MCF 10A (cell line): ENCODE results near the gene BACH1. TPM values are rescaled to one million over a fixed set of nuclear protein-coding genes. Genes with fewer than 3 reads are reported as not detected.
A peak's percentile ranks its signal among the peaks of the same experiment; 100 is the strongest.

Source experiments
- BruUV-seq: library from RNA; stranded (reverse); fragments of 400-500 nt; replicated peaks from 2 replicates; lab custom pipeline; 2021; lab: Mats Ljungman, UMichigan
- CTCF ChIA-PET: fragments of 300-600 bp; sonication (Branson Sonifier 250); formaldehyde crosslinking; extraction: SDS; loops from one replicate; lab custom pipeline; 2021; ENCODE audit warnings: antibody characterized with exemption, inconsistent platforms; lab: Yijun Ruan, JAX
- POLR2A ChIA-PET: fragments of 300-600, 350-650 bp; sonication (Branson Sonifier 250); formaldehyde crosslinking; extraction: SDS; loops from one replicate; lab custom pipeline; 2020; ENCODE audit warnings: antibody characterized with exemption, inconsistent platforms; lab: Yijun Ruan, JAX
- DNase-seq: peaks from one replicate; pipeline ENCODE4 v3.0.0-alpha.2; 2018; ENCODE audit not compliant: unreplicated experiment
- H3K27ac Mint-ChIP-seq: one replicate; pipeline ENCODE4 v1.8.0; 2022; ENCODE audit warnings: mild to moderate bottlenecking, low read depth, mixed read lengths; ENCODE audit not compliant: unreplicated experiment
- H3K27me3 Mint-ChIP-seq: one replicate; pipeline ENCODE4 v1.8.0; 2022; ENCODE audit warnings: mixed read lengths; ENCODE audit not compliant: insufficient read depth, unreplicated experiment
- H3K36me3 Mint-ChIP-seq: one replicate; pipeline ENCODE4 v1.8.0; 2022; ENCODE audit warnings: mild to moderate bottlenecking, moderate library complexity, mixed read lengths; ENCODE audit not compliant: insufficient read depth, unreplicated experiment
- H3K4me1 Mint-ChIP-seq: one replicate; pipeline ENCODE4 v1.8.0; 2022; ENCODE audit warnings: mixed read lengths; ENCODE audit not compliant: insufficient read depth, unreplicated experiment
- H3K4me3 Mint-ChIP-seq: one replicate; pipeline ENCODE4 v1.8.0; 2022; ENCODE audit warnings: mild to moderate bottlenecking, moderate library complexity, mixed read lengths; ENCODE audit not compliant: unreplicated experiment
- H3K9me3 Mint-ChIP-seq: one replicate; pipeline ENCODE4 v1.8.0; 2022; ENCODE audit warnings: mixed read lengths; ENCODE audit not compliant: unreplicated experiment
- intact Hi-C: fragments of 100-400 bp; cut with micrococcal nuclease; formaldehyde crosslinking; loops from 2 replicates; pipeline ENCODE4 v1.14.1; 2022
- total RNA-seq: library from RNA; stranded (reverse); gene quantifications from 2 replicates; pipeline ENCODE4 v1.2.3, GENCODE V29; 2022
- TF ChIP-seq, protein P1 (sequence below): fragments of 200-600 bp; IDR thresholded peaks from one replicate; pipeline ENCODE4 v1.8.0; 2022; ENCODE audit warnings: antibody characterized with exemption, mild to moderate bottlenecking; ENCODE audit not compliant: unreplicated experiment

The BACH1 gene
- total RNA-seq, 1 experiment from 2014 or later = 69.3 TPM

DNA sequence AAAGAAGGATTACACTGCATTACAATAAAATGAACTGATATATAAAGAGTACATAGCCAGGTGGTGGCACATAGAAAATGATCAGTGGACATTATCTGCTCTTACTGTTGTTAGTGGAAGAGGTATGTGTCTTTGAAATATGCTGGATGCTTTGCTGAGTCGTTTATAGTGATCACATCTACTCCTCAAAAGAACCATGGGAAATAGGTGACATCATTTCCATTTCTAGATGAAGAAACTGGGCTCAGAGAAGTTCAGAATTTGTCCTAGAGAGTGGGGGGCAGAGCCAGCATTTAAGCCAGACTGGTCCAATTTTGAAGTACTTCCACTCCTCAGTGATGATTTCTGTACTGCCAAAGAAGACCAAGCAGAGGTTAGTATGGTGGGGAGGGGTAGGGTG, 34.0 kb upstream of the BACH1 start:
- ChIA-PET CTCF (no interaction called here), POLR2A (interaction anchor here (2.6 to 10.3 kb wide), 3 partner anchors 36 to 78 kb away, joined by 9 to 256 read pairs (median 120); partner anchors contain the start of gene BACH1)
- H3K36me3 Mint-ChIP-seq = no peaks in the 10 kb centered on the region
- peaks cover 33% of the 10 kb centered on the region for H3K4me1 Mint-ChIP-seq
- TF ChIP-seq, protein P1, sequence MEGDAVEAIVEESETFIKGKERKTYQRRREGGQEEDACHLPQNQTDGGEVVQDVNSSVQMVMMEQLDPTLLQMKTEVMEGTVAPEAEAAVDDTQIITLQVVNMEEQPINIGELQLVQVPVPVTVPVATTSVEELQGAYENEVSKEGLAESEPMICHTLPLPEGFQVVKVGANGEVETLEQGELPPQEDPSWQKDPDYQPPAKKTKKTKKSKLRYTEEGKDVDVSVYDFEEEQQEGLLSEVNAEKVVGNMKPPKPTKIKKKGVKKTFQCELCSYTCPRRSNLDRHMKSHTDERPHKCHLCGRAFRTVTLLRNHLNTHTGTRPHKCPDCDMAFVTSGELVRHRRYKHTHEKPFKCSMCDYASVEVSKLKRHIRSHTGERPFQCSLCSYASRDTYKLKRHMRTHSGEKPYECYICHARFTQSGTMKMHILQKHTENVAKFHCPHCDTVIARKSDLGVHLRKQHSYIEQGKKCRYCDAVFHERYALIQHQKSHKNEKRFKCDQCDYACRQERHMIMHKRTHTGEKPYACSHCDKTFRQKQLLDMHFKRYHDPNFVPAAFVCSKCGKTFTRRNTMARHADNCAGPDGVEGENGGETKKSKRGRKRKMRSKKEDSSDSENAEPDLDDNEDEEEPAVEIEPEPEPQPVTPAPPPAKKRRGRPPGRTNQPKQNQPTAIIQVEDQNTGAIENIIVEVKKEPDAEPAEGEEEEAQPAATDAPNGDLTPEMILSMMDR = no peak
- no peak overlapping the region for H3K4me3 Mint-ChIP-seq
- BruUV-seq = no TSS peak
- DNase-seq = no peak
- H3K27ac Mint-ChIP-seq = no peak overlapping the region
- intact Hi-C loops = no loop called here
- H3K27me3 Mint-ChIP-seq = no peaks in the 10 kb centered on the region
- H3K9me3 Mint-ChIP-seq = no peaks in the 10 kb centered on the region

GRCh38 chr21:29265690-29266479, 32.8 kb upstream of the BACH1 start:
- intact Hi-C loops = no loop called here
- H3K27ac Mint-ChIP-seq = no peak overlapping the region
- peak; percentile 24 for DNase-seq
- ChIA-PET POLR2A (interaction anchor here (10.3 kb wide), 1 partner anchor 35 kb away, joined by 256 read pairs; the partner anchor contains the start of gene BACH1), CTCF (interaction anchor here (0.8 kb wide), 1 partner anchor 11 kb away, joined by 3 read pairs; no protein-coding TSS in a partner anchor)
- H3K36me3 Mint-ChIP-seq = no peaks in the 10 kb centered on the region
- peaks cover 24% of the 10 kb centered on the region for H3K4me1 Mint-ChIP-seq
- H3K4me3 Mint-ChIP-seq = no peak overlapping the region
- no TSS peak for BruUV-seq
- no peaks in the 10 kb centered on the region for H3K27me3 Mint-ChIP-seq
- TF ChIP-seq, protein P1 = no peak
- no peaks in the 10 kb centered on the region for H3K9me3 Mint-ChIP-seq

DNA sequence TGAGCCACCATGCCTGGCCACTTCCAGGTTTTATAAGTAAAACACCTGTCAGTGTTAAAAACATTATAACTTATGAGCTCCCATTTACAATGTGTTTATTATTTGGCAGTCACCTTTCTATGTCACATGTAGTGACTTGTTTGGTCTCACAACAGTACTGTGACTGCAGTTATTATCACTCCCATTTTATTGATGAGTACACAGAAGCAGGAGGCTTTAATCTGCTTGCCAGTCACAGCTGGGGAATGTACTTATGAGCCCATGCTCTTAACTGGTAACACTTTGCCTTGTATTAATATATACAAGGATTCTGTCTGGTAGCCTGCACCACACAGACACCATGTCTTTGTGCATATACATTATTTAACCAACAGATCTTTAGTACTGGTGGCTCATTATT, 31.1 kb upstream of the BACH1 start:
- intact Hi-C loops = no loop called here
- Mint-ChIP-seq H3K4me3 (no peak overlapping the region), H3K4me1 (peaks cover 7% of the 10 kb centered on the region), H3K27me3 (no peaks in the 10 kb centered on the region), H3K9me3 (no peaks in the 10 kb centered on the region), H3K36me3 (no peaks in the 10 kb centered on the region), H3K27ac (peak overlapping the region; percentile 35)
- DNase-seq = no peak
- POLR2A ChIA-PET = interaction anchor here (0.9 to 1.4 kb wide), 2 partner anchors 21 to 86 kb away, joined by 4 to 5 read pairs; no protein-coding TSS in a partner anchor
- TF ChIP-seq, protein P1 = no peak
- BruUV-seq = no TSS peak
- CTCF ChIA-PET = interaction anchor here (0.7 to 1.8 kb wide), 7 partner anchors 16 to 176 kb away, joined by 3 to 6 read pairs (median 5); no protein-coding TSS in a partner anchor

DNA sequence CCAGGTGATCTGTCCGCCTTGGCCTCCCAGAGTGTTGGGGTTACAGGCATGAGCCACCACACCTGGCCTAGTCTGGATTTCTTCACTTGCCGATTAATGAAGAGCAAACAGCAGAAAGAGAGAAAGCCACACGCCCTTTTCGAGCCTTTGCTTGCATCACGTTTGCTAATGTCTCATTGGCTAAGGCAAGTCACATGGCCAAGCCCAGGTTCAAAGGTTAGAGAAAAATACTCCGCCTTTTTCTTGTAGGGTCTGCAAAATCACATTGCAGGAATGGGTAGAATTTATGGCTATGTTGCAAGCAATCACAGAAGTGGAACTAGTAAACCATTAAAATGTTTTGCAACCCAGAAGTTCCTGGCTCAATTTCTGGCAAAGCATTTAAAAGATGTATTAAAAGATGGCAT, 26.8 kb upstream of the BACH1 start:
- TF ChIP-seq, protein P1 = no peak
- no peaks in the 10 kb centered on the region for H3K9me3 Mint-ChIP-seq
- ChIA-PET CTCF (interaction anchor here (1.2 kb wide), 1 partner anchor 9 kb away, joined by 3 read pairs; no protein-coding TSS in a partner anchor), POLR2A (interaction anchor here (2.5 kb wide), 1 partner anchor 10 kb away, joined by 9 read pairs; no protein-coding TSS in a partner anchor)
- no peaks in the 10 kb centered on the region for H3K4me1 Mint-ChIP-seq
- H3K27me3 Mint-ChIP-seq = no peaks in the 10 kb centered on the region
- H3K4me3 Mint-ChIP-seq = no peak overlapping the region
- BruUV-seq = no TSS peak
- no peak overlapping the region for H3K27ac Mint-ChIP-seq
- intact Hi-C loops = no loop called here
- H3K36me3 Mint-ChIP-seq = no peaks in the 10 kb centered on the region
- no peak for DNase-seq
